ENCODE data around the gene CARD10.

The CARD10 gene

GRCh38 chr22:37502342-37503182 lies 16.7 kb downstream of the CARD10 start:
- DNase-seq, result no peak

- DNase-seq, result no peak
Observed at GRCh38 chr22:37501610-37502341, 17.4 kb downstream of the CARD10 start.

GRCh38 chr22:37500745-37501609 lies 18.2 kb downstream of the CARD10 start:
- DNase-seq, result no peak

DNA sequence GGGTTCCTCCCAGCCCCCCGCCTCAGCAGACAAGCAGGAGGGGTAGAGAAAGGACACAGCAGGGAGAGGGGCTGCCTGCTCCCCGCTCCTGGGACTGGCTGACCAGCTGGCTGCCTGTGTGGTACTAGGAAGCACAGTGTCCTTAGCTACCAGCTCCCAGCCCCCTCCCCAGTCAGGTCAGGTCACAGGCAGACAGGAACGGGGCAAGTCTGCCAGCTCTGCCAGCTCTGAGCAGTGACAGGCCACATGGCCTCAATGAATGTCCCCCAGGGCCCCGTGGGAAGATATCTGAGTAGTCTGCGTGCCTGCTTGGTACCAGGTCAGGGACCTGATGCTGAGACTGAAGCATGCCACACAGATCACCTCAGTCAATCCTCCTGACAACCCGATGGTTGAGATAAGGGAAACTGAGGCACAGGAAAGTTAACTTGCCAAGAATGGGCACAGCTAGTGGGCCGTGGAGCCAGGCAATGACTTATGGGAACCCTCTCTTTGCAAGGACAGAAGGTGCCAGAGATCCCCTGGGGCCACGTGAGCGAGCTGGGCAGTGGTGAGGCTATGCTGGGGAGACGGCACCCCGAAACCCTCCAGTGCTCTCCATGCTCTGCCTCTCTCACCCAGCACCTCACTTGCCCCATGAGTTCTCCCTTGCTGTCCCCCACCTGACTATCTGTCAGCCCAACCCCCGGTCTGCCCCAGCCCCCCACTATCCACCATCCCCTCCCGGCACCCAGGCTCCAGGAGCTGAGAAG lies 19.2 kb downstream of the CARD10 start:
- no peak for DNase-seq

DNA sequence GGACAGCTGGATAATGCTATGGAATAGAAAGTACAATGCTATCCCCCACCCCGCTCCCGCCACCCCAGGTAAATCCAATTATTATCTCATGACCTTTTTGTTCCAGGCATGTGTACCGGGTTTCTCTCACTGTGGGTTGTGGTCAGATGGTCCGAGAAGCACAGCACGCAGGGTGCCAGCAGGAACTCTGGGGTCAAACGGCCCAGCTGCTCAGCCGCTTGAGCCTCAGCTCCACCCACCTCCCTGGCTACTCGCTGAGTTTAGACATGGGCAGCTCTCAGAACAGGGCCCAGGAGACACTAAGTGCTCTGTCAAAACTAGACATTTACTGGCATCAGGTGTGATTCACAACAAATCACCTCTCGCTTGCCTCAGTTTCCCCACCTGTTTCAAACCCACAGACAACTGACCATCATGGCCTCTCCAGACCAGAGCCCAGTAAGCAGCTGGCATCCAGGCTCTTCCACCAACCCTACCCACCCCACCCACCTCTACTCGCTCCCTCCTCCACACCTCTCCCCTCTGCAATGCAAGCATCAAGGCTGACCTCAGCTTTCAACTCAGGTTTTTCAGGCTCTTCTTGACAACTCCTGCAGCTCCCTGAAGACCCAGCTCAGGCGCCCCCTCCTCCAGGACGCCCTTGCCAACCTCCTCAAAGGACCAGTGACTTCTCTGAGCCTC lies 20.0 kb downstream of the CARD10 start:
- DNase-seq, result no peak

- DNase-seq, result peak; percentile 68
Observed at GRCh38 chr22:37498289-37498909, 20.8 kb downstream of the CARD10 start.

GRCh38 chr22:37497062-37497599 lies 22.1 kb downstream of the CARD10 start:
- DNase-seq, result no peak

DNA sequence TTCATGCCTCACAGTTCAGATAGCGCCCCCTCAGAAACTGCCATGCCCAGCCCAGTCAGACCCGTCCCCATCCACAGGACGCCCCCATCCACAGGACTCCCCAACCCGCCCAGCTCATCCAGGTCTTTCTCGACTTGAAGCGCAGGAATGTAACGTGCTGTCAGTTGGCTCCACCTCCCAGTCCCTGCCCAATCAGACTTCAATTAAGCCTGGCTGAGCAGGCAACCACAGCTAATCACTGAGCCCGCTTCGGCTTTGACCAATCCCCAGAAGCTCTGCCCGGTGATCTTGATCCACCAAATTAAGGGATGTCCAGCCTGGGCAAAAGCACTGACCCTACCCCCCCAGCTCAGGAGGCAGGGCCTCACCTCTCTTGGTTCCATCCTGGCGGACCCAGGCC lies 22.6 kb downstream of the CARD10 start:
- DNase-seq, result no peak

GRCh38 chr22:37493979-37494378 lies 25.2 kb downstream of the CARD10 start:
- no peak for DNase-seq

DNA sequence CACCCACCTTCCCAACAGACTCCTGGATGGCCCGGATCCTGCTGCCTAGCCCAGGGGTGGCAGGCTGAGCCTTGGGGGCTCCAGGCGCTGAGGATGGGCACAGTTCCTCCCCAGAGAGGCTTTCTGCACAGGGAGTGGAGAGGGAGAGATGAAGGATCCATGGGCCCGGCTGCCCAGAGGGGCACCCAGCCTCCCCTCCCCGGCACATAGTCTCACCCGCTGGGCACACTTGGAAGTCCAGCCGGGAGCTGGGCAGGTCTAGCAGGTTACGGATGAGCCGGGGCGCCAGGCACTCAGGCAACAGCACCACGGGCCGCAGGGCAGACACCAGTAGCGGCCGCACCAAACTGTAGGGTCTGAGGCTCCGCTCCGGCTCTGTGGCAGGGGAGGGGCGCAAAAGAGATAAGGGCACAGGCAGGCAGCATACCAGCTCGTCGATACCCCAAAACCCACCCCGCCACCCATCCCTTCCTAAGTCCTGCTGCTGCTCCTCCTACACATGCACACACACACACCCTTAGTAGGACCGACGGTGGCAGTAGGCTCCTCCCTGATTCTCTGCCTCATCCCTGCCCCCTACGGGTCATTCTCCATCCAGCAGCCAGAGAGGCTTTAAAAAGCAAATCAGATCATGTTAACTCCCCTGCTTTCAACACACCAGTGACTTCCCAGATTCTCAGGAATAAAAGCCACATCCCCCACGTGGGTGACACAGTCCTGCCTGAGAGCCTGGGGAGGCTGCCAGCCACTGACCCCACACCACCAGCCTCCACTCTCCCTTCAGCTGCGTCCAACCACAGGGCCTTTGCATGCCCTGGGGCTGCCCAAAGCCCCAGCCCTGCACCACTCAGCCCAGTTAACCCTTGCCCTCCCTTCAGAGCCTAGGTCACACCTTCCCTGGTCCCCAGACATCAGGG lies 26.5 kb downstream of the CARD10 start:
- DNase-seq, result peak; percentile 45 to 63

GRCh38 chr22:37491559-37492427 lies 27.4 kb downstream of the CARD10 start:
- DNase-seq, result no peak

GRCh38 chr22:37491106-37491505 lies 28.1 kb downstream of the CARD10 start:
- DNase-seq, result no peak

- DNase-seq, result no peak
Observed at GRCh38 chr22:37489983-37490382, 29.2 kb downstream of the CARD10 start.

- DNase-seq, result no peak
Observed at GRCh38 chr22:37488337-37489135, 30.7 kb downstream of the CARD10 start.

GRCh38 chr22:37487571-37487970 lies 31.6 kb downstream of the CARD10 start:
- DNase-seq, result no peak

- DNase-seq, result no peak
Observed at GRCh38 chr22:37487129-37487528, 32.1 kb downstream of the CARD10 start.

GRCh38 chr22:37486224-37486845 lies 32.9 kb downstream of the CARD10 start, which contains the start of gene MFNG:
Gene MFNG (minus strand): TSS chr22:37486384. CDS start chr22:37486177, 207 bp downstream.
- peak; percentile 71 to 74 for DNase-seq
